Measurements from ENCODE around the gene CHAMP1. TPM values are rescaled to one million over a fixed set of nuclear protein-coding genes. Genes with fewer than 3 reads are reported as not detected.

Gene CHAMP1
- total RNA-seq, 2 donors from 2014 or later: 39.4 to 42.3 TPM

Other genes with a start within 250 kb of the CHAMP1 start
- 10 to 100 TPM; 39.2 to 48.9 TPM for gene RASA3, start 181.9 kb upstream of the CHAMP1 start, total RNA-seq
- 1 to 10 TPM in 1 of 2 donors, under 1 TPM in 1; 0.36 to 1.1 TPM for gene CFAP97D2, start 135.2 kb upstream of the CHAMP1 start, total RNA-seq
- gene CDC16, start 79.6 kb upstream of the CHAMP1 start, total RNA-seq: 10 to 100 TPM; 75.1 to 99.4 TPM
- 10 to 100 TPM; 66.4 to 81.5 TPM for gene UPF3A, start 32.9 kb upstream of the CHAMP1 start, total RNA-seq

Data from activated T-cell treated with anti-CD3 and anti-CD28 coated beads, Interleukin-2, amount 50 U/mL, for 72 hours (primary cell).